ENCODE measurements around the gene HOXB6. TPM values are rescaled to one million over a fixed set of nuclear protein-coding genes. Genes with fewer than 3 reads are reported as not detected.

Gene HOXB6
- total RNA-seq, result 1 to 10 TPM; 6.1 to 7.5 TPM
- 1 to 10 TPM; 5.3 to 5.4 TPM for polyA plus RNA-seq
- long read RNA-seq, donor 1, partial matches to known transcripts, result 11 of 11 reads
- long read RNA-seq, donor 1, other reads (novel, unspliced or antisense), result 0 of 11 reads
- long read RNA-seq, donor 2, result 0 reads
- long read RNA-seq, donor 3, partial matches to known transcripts, result 0 of 2 reads
- long read RNA-seq, donor 3, other reads (novel, unspliced or antisense), result 0 of 2 reads
- long read RNA-seq, donor 4, partial matches to known transcripts, result 9 of 9 reads
- long read RNA-seq, donor 4, other reads (novel, unspliced or antisense), result 0 of 9 reads
- long read RNA-seq, donor 5, partial matches to known transcripts, result 20 of 20 reads
- long read RNA-seq, donor 5, other reads (novel, unspliced or antisense), result 0 of 20 reads

GRCh38 chr17:48604770-48605329 is at the start of gene HOXB6:
Gene HOXB6, minus strand, starts transcription at chr17:48604986. Its CDS starts 6,836 bp downstream, at chr17:48598150.
- 34 to 50% methylated on average over 16 of the region's 16 CpGs for WGBS, 2 donors
- Histone ChIP-seq H3K27ac (ENCODE audit: low read depth in 1 of 2, low read length in 1 of 2) (no peak within 1 kb of the TSS), H3K9me3 (ENCODE audit: control insufficient read depth in 4 of 4, insufficient read depth in 3 of 4, low read length in 3 of 4) (peaks cover 0 to 4% (median 0%) of the 10 kb centered on the region in 4 donors), H3K4me3 (no peak within 1 kb of the TSS), H3K9ac (ENCODE audit: insufficient read depth in 1 of 2, low read length in 2 of 2) (no peak within 1 kb of the TSS), H3K27me3 (ENCODE audit: control insufficient read depth in 3 of 3, insufficient read depth in 3 of 3, low read length in 2 of 3) (peaks cover 0 to 91% (median 44%) of the 10 kb centered on the region in 3 donors), H3K4me1 (ENCODE audit: control insufficient read depth in 5 of 5, insufficient read depth in 5 of 5, low read length in 5 of 5) (peaks cover 0 to 8% (median 0%) of the 10 kb centered on the region in 5 donors), H3K36me3 (ENCODE audit: control insufficient read depth in 4 of 4, insufficient read depth in 4 of 4, low read length in 4 of 4) (peaks cover 0 to 8% (median 0%) of the 10 kb centered on the region in 4 donors)
- ATAC-seq (ENCODE audit: insufficient read depth, low FRiP score) (no peak), DNase-seq (no peak)
- TF ChIP-seq CTCF (IDR thresholded peaks at IDR 0.05; ENCODE audit: control extremely low read depth, extremely low read depth), result no peak

- DNase-seq, result no peak
- Histone ChIP-seq H3K4me1 (ENCODE audit: control insufficient read depth in 5 of 5, insufficient read depth in 5 of 5, low read length in 5 of 5) (no peaks in the 10 kb centered on the region), H3K9ac (ENCODE audit: insufficient read depth in 1 of 2, low read length in 2 of 2) (no peak overlapping the region), H3K36me3 (ENCODE audit: control insufficient read depth in 4 of 4, insufficient read depth in 4 of 4, low read length in 4 of 4) (no peaks in the 10 kb centered on the region), H3K4me3 (no peak overlapping the region), H3K9me3 (ENCODE audit: control insufficient read depth in 4 of 4, insufficient read depth in 3 of 4, low read length in 3 of 4) (no peaks in the 10 kb centered on the region), H3K27me3 (ENCODE audit: control insufficient read depth in 3 of 3, insufficient read depth in 3 of 3, low read length in 2 of 3) (peaks cover 0 to 59% (median 51%) of the 10 kb centered on the region in 3 donors), H3K27ac (ENCODE audit: low read depth in 1 of 2, low read length in 1 of 2) (no peak overlapping the region)
- ATAC-seq (ENCODE audit: insufficient read depth, low FRiP score), result no peak
- WGBS, 2 donors, result 76 to 94% methylated on average over 1 of the region's 1 CpG
- no peak for TF ChIP-seq CTCF (IDR thresholded peaks at IDR 0.05; ENCODE audit: control extremely low read depth, extremely low read depth)
Measured at GRCh38 chr17:48649741-48650140, 45.0 kb upstream of the HOXB6 start.

GRCh38 chr17:48647963-48648245 is 43.1 kb upstream of the HOXB6 start:
- Histone ChIP-seq H3K27ac (ENCODE audit: low read depth in 1 of 2, low read length in 1 of 2) (no peak overlapping the region), H3K4me1 (ENCODE audit: control insufficient read depth in 5 of 5, insufficient read depth in 5 of 5, low read length in 5 of 5) (no peaks in the 10 kb centered on the region), H3K27me3 (ENCODE audit: control insufficient read depth in 3 of 3, insufficient read depth in 3 of 3, low read length in 2 of 3) (peaks cover 3 to 77% (median 67%) of the 10 kb centered on the region in 3 donors), H3K9ac (ENCODE audit: insufficient read depth in 1 of 2, low read length in 2 of 2) (no peak overlapping the region), H3K4me3 (no peak overlapping the region), H3K9me3 (ENCODE audit: control insufficient read depth in 4 of 4, insufficient read depth in 3 of 4, low read length in 3 of 4) (no peaks in the 10 kb centered on the region), H3K36me3 (ENCODE audit: control insufficient read depth in 4 of 4, insufficient read depth in 4 of 4, low read length in 4 of 4) (no peaks in the 10 kb centered on the region)
- WGBS, 2 donors, result 55 to 77% methylated on average over 1 of the region's 1 CpG
- no peak for TF ChIP-seq CTCF (IDR thresholded peaks at IDR 0.05; ENCODE audit: control extremely low read depth, extremely low read depth)
- DNase-seq, result no peak
- no peak for ATAC-seq (ENCODE audit: insufficient read depth, low FRiP score)
